SU-DHL-6 (cell line): ENCODE measurements around the gene GLMN.

ENCODE experiments used
- EZH2phosphoT487 ChIP-seq: fragments of 200-600 bp; sonication (generic), shearing (Covaris generic); conservative IDR thresholded peaks from 2 replicates; pipeline ENCODE4 v1.6.1; 2018; ENCODE audit warnings: mild to moderate bottlenecking, antibody characterized with exemption, low read length, moderate library complexity, mixed read lengths
- TF ChIP-seq, protein P1 (sequence below): fragments of 200-600 bp; sonication (generic); IDR thresholded peaks from one replicate; pipeline ENCODE4 v1.5.1; 2017; ENCODE audit warnings: antibody characterized with exemption, mild to moderate bottlenecking, low read length, moderate library complexity; ENCODE audit not compliant: insufficient read depth, poor library complexity, severe bottlenecking

GRCh38 chr1:92314024-92314423 lies 15.2 kb upstream of the GLMN start:
- TF ChIP-seq, protein P1, sequence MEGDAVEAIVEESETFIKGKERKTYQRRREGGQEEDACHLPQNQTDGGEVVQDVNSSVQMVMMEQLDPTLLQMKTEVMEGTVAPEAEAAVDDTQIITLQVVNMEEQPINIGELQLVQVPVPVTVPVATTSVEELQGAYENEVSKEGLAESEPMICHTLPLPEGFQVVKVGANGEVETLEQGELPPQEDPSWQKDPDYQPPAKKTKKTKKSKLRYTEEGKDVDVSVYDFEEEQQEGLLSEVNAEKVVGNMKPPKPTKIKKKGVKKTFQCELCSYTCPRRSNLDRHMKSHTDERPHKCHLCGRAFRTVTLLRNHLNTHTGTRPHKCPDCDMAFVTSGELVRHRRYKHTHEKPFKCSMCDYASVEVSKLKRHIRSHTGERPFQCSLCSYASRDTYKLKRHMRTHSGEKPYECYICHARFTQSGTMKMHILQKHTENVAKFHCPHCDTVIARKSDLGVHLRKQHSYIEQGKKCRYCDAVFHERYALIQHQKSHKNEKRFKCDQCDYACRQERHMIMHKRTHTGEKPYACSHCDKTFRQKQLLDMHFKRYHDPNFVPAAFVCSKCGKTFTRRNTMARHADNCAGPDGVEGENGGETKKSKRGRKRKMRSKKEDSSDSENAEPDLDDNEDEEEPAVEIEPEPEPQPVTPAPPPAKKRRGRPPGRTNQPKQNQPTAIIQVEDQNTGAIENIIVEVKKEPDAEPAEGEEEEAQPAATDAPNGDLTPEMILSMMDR, result no peak
- no peak for TF ChIP-seq EZH2phosphoT487
